GM19328 (cell line): ENCODE measurements around the gene GNG3.
"Not testable (repeated sequence)": the region's sequence is repeated elsewhere in the genome, so short reads cannot be mapped to it uniquely, and the experiment has no call there.

Source experiments
- ATAC-seq: cut with Tn5 transposase; IDR thresholded peaks from one replicate; pipeline ENCODE4 v1.9.1; 2021; ENCODE audit warnings: mild to moderate bottlenecking, moderate library complexity; ENCODE audit not compliant: unreplicated experiment

GNG3 gene

GRCh38 chr11:62716206-62716605 lies 8.7 kb downstream of the GNG3 start:
- ATAC-seq = no peak

- ATAC-seq = no peak
Measured at GRCh38 chr11:62716816-62717215, 9.3 kb downstream of the GNG3 start.

GRCh38 chr11:62719302-62719978 lies 12.0 kb downstream of the GNG3 start:
- ATAC-seq = no peak

- no peak for ATAC-seq
Measured at GRCh38 chr11:62721994-62722393, 14.5 kb downstream of the GNG3 start.

- no peak for ATAC-seq
Measured at GRCh38 chr11:62724171-62724570, 16.7 kb downstream of the GNG3 start.

- ATAC-seq = no peak
Measured at GRCh38 chr11:62725646-62726045, 18.2 kb downstream of the GNG3 start.

GRCh38 chr11:62726156-62726914 lies 18.9 kb downstream of the GNG3 start:
- no peak for ATAC-seq

- peak; percentile 8 for ATAC-seq
Measured at GRCh38 chr11:62726915-62727164, 19.4 kb downstream of the GNG3 start.

- peak; percentile 66 for ATAC-seq
Measured at GRCh38 chr11:62727165-62727871, 19.8 kb downstream of the GNG3 start, which contains the start of gene HNRNPUL2. HNRNPUL2 (minus strand) TSS chr11:62727457; CDS start chr11:62727156, 301 bp downstream.

GRCh38 chr11:62727872-62728170 lies 20.3 kb downstream of the GNG3 start:
- peak; percentile 43 for ATAC-seq

GRCh38 chr11:62728171-62728988 lies 20.9 kb downstream of the GNG3 start, which contains the start of gene TTC9C:
TTC9C (plus strand) TSS chr11:62728486; CDS start chr11:62728849, 363 bp downstream.
- ATAC-seq = no peak

- ATAC-seq = not testable (repeated sequence)
Measured at GRCh38 chr11:62730076-62730475, 22.6 kb downstream of the GNG3 start.

- no peak for ATAC-seq
Measured at GRCh38 chr11:62732830-62733229, 25.4 kb downstream of the GNG3 start.

GRCh38 chr11:62737196-62737595 lies 29.7 kb downstream of the GNG3 start:
- no peak for ATAC-seq

- ATAC-seq = no peak
Measured at GRCh38 chr11:62747475-62748160, 40.1 kb downstream of the GNG3 start.

GRCh38 chr11:62749931-62750330 lies 42.5 kb downstream of the GNG3 start:
- not testable (repeated sequence) for ATAC-seq

- no peak for ATAC-seq
Measured at GRCh38 chr11:62752177-62752785, 44.8 kb downstream of the GNG3 start.

- ATAC-seq = no peak
Measured at GRCh38 chr11:62752994-62753735, 45.7 kb downstream of the GNG3 start.
